Measurements from ENCODE around the gene NSD2.

DNA sequence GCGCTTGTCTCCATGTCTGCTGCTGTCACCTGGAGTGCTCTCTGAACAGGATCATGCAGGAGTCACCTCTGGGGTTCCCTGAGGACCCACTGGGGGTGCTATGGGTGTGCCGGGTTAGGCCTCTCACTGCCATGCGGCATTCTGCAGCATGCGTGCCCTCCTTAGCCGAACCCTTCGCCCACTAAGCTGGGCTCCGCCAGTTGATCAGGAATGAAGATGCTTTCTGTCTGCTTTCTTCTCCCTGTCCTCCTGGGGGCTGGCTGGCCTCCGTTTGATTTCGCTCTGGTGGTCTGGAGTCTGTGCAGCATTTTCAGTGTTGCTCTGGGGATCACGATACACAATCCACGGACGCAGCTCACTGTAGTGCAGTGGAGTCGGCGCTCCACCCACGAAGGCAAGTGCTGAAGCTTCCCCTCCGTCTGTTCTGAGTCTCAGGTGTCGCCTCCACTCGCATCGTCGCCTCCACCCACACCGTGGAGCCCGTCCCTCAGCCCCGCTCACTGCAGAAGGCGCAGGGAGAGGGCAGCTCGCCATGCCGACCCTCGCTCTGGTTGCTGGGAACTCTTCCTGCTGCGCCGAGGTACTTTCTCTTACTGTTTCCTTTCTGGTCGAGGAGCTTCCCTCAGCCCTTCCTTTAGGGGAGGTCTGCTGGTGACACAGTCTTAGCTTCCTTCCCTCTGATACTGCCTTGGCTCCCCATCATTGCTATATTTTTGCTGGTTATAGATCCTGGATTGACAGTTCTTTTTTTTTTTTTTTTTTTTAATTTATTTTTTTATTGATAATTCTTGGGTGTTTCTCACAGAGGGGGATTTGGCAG, 44.5 kb upstream of the NSD2 start:
- TF ChIP-seq, protein P1, sequence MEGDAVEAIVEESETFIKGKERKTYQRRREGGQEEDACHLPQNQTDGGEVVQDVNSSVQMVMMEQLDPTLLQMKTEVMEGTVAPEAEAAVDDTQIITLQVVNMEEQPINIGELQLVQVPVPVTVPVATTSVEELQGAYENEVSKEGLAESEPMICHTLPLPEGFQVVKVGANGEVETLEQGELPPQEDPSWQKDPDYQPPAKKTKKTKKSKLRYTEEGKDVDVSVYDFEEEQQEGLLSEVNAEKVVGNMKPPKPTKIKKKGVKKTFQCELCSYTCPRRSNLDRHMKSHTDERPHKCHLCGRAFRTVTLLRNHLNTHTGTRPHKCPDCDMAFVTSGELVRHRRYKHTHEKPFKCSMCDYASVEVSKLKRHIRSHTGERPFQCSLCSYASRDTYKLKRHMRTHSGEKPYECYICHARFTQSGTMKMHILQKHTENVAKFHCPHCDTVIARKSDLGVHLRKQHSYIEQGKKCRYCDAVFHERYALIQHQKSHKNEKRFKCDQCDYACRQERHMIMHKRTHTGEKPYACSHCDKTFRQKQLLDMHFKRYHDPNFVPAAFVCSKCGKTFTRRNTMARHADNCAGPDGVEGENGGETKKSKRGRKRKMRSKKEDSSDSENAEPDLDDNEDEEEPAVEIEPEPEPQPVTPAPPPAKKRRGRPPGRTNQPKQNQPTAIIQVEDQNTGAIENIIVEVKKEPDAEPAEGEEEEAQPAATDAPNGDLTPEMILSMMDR (IDR thresholded peaks at IDR 0.05; ENCODE audit: borderline replicate concordance, extremely low read depth, low read length, poor library complexity, severe bottlenecking): peak; percentile 10
- TF ChIP-seq EZH2 (IDR thresholded peaks at IDR 0.05; ENCODE audit: borderline replicate concordance, low read depth, low read length, severe bottlenecking): no peak

Data from DND-41 (cell line).